GM18519 (cell line): ENCODE measurements around the gene DDX54.

ENCODE experiments used
- ATAC-seq: cut with Tn5 transposase; IDR thresholded peaks from one replicate; pipeline ENCODE4 v1.9.1; 2021; ENCODE audit warnings: mild to moderate bottlenecking, moderate library complexity; ENCODE audit not compliant: unreplicated experiment, low FRiP score

The DDX54 gene

DNA sequence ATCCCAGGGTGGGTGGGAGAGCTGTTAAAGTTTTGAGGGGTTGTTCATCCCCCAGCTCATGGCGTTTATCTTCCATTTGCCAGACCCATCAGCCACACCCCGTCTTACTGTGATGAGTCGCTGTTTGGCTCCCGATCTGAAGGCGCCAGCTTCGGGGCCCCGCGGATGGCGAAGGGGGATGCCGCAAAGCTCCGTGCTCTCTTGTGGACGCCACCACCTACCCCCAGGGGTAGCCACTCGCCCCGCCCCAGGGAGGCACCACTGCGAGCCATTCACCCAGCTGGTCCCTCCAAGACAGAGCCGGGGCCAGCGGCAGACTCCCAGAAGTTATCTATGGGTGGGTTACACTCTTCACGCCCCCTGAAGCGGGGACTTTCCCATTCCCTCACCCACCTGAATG is 5.9 kb upstream of the DDX54 start:
- no peak for ATAC-seq

- ATAC-seq, result no peak
Observed at GRCh38 chr12:113190761-113191160, 5.5 kb upstream of the DDX54 start.

DNA sequence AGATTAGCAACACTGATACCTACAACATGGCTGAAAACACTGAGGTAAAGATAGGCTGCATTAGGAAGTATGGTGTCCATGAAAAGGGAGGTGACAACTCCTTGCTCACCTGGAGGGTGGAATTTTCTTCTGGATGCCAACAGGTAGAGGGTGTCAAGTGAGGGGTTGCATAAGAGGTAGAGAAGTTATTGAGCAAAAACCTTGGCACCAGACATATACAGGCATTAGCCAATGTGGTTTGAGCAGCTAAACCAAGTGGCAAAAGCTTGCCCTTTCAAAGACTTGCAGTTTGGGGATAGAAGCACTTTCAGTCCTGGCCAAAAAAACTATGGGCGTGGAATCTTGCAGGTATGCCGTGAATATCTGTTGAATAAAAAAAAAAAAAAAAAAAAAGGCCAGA is 4.1 kb upstream of the DDX54 start:
- ATAC-seq, result no peak

DNA sequence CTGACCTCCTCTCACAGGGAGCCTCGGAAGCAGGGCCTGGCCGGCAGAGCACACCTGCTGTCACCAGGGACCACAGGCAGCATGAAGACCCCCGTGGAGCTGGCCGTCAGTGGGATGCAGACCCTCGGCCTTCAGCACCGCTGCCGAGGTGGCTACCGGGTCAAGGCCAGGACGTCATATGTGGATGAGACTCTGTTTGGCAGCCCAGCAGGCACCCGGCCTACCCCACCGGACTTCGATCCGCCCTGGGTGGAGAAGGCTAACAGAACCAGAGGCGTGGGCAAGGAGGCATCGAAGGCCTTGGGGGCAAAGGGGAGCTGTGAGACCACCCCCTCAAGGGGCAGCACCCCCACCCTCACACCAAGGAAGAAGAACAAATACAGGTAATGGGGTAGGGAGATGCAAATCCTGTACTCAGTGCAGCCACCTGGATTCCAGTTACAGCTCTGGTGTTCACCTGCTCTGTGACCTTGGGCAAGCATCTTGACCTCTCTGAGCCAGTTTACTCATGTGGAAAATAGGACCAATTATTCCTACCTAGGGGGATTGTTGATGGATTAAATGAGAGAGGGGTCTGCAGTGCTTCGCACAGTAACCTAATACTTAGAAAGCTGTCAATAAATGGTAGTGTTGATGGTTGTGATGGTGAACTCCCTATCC is 1.5 kb upstream of the DDX54 start:
- no peak for ATAC-seq

DNA sequence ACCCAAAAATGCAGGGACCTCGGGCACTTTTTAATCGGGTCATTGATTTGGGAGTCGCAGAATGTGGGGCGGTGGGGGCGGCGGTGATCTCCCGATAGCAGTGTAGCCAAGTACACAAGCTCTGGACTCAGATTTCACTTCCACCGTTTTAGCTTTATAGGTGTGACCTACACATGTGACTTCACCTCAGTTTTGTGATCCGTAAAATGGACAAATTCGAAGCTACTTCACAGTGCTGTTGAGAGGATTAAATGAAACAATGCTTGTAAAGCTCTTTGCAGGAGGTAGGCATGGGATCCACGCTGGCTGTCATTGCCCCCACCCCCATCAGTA is 721 bp upstream of the DDX54 start:
- ATAC-seq, result no peak

DNA sequence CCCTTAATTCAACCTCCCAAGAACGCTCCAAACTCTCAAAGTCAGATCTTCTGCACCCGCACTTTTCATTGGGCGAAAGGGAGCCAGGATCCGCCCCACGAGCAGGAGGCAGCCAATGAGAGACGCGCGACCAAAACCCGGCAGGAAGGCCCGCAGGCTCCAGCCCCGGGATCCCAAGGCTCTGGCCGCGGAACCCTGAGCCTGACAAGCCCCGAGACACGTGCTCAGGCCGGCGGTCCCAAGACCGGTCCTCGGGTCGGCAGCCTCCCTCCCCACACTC is 438 bp downstream of the DDX54 start:
- peak; percentile 62 for ATAC-seq

GRCh38 chr12:113184098-113184899 is 979 bp downstream of the DDX54 start:
- ATAC-seq, result peak; percentile 31

DNA sequence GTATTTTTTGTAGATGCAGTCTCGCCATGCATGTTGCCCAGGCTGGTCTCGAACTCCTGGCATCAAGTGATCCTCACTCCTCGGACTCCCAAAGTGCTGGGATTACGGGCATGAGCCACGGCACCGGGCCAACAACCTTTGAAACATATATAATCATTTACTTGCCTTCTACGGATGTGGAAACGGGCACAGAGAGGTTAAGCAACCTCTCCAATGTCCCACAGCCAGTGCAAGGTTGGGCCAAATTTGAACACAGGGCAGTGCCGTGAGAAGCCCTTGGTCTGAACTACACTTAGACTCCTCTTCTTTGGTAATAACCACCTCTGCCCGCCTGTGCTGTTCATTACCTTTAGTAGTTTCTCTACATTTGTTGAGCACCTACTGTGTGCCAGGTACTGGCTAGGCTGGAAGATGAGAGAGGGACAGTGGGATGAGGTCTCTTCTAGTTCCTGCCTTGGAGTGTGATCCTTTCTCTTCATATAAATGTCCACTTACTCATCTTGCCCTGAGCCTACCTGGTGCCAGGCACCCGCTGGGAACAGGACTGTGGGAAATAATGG is 2.2 kb downstream of the DDX54 start:
- no peak for ATAC-seq

DNA sequence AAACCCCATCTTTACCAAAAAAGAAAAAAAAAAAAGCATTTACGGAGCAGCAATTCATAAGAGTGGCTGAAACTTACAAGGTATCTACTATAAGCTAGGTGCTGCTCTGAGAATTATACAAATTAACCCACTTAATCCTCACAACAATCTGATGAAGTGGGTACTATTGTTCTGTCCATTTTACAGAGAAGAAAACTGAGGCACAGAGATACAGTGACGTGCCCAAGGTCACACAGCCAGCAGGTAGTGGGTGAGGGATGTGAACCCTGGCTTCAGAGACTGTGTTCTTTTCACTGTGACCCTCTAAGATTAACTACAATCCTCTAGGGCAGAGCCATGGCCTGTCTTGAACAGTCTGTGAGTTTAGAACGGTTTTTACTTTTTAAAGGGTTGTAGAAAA is 3.3 kb downstream of the DDX54 start:
- no peak for ATAC-seq

GRCh38 chr12:113180333-113180732 is 4.9 kb downstream of the DDX54 start:
- no peak for ATAC-seq

DNA sequence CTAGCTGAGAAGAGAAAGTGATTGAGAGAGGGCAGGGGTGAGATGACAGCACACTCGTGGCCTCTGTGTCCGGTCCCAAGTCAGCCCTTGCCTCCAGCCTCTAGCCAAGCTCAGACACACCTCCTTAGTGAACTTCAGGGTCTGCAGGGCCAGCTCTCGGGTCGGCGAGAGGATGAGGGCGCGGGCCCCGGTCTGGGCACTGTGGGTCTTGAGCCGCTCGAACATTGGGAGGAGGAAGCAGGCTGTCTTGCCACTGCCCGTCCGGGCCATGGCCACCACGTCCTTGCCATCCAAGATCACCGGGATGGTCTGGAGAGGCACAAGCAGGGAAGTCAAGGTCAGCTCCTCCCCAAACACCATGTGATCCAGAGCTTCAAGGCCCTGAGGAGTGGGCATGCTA is 6.3 kb downstream of the DDX54 start:
- ATAC-seq, result no peak

GRCh38 chr12:113174461-113175384 is 10.6 kb downstream of the DDX54 start:
- ATAC-seq, result no peak

- ATAC-seq, result no peak
Observed at GRCh38 chr12:113173081-113173698, 12.1 kb downstream of the DDX54 start.

- no peak for ATAC-seq
Observed at GRCh38 chr12:113172185-113172584, 13.1 kb downstream of the DDX54 start.

- no peak for ATAC-seq
Observed at GRCh38 chr12:113171543-113171942, 13.7 kb downstream of the DDX54 start.

DNA sequence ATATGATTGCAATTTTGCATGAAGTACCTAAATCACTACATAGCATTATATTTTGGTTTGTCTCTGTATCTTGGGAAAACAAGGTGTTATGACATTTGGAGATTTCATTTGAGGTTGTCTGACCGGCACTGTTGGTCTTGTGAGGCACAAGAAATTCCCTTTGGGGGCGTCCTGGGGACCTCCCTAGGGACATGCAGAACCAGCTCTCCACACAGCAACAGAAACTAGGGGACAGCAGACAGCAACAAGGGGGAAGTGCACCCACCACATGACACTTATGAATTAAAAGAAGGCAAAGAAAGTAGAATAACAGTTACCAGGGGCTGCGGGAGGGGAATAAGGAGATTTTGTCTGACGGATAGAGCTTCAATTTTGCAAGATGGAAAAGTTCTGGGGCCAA is 14.4 kb downstream of the DDX54 start:
- ATAC-seq, result no peak

DNA sequence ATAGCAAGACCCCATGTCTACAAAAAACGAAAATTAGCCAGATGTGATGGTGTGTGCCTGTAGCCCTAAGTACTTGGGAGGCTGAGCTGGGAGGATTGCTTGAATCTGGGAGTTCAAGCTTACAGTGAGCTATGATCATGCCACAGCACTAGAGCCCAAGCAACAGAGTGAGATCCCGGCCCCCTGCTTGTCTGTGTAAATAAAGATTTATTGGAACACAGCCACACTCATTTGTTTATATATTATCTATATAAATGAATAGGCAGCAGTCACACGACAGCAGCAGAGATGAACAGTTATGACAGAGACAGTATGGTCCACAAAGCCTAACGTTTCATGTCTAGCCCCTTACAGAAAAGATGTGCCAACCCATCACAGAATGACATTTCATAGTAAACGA is 14.8 kb downstream of the DDX54 start:
- ATAC-seq, result no peak

GRCh38 chr12:113169697-113170096 is 15.6 kb downstream of the DDX54 start:
- no peak for ATAC-seq

DNA sequence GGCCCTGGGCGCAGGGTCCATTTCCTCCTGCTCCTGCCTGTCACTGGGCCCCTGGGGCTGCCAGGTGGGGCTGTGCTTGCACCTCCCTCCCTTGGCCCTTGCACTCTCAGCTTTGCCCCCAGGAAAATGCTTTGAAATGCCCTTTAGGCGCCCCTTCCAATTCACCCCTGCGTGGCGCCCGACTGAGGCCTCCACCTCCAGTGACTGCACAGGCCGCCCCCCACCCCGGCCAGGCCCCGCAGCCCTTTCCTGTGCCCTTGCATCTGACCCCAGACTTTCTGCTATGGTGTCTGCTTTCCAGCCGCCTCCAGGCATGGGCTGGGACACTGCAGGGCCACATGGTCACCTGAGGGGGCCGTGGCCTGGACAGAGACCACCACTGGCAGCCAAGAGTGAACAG is 17.4 kb downstream of the DDX54 start:
- no peak for ATAC-seq

DNA sequence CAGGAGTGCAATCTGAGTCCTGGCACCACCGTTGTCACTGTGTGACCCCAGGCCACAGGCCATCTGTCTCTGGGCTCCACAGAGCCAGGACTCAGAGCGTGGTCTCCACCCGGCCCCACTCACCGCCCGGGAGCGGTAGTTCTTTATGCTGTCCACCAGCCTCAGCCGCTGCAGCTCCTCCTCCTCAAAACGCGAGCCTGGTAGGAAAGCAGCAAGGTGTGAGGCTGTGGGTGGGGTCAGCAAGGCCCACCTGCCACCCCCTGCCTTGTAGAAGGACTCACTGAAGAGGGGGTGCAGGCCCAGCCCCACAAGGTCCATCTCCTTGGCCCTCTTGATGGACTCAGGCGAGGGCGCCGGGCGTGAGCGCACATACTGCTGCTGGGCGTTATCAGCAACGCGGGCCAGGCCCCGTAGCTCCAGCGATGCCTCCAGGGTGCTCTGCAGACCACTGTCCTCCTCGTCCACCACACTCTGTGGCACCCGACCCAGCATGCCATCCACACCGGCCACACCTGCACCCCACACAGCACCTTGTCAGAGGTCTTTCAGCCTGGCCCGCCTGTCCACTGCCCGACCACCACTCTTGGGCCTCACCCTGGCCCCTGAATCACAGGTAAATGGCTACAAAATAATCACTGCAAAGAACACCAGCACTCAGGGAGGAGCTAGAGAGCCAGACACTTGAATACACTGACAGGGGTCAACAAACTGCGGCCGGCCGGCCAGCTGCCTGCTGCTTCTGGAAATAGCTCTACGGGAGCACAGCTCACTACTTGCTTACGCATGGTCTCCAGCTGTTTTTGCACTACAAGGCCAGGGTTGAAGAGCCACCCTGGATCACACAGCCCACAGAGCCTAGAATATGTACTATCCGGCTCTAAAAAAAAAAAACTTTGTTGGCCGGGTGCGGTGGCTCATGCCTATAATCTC is 19.5 kb downstream of the DDX54 start:
- no peak for ATAC-seq
